ENCODE results near the gene PTPRH.

The PTPRH gene

GRCh38 chr19:55141696-55142095 lies 67.6 kb downstream of the PTPRH start:
- Histone ChIP-seq H3K9ac (ENCODE audit: low read length in 2 of 2) (no peak overlapping the region), H3K36me3 (ENCODE audit: control insufficient read depth in 2 of 2, insufficient read depth in 2 of 2, low read length in 2 of 2) (no peaks in the 10 kb centered on the region), H3K4me3 (ENCODE audit: low read length in 2 of 2) (no peak overlapping the region), H3K9me3 (ENCODE audit: control insufficient read depth in 2 of 2, low read length in 2 of 2) (no peaks in the 10 kb centered on the region), H3K4me1 (ENCODE audit: control insufficient read depth, insufficient read depth, low read length) (peaks cover 3% of the 10 kb centered on the region), H3K27me3 (ENCODE audit: control insufficient read depth in 1 of 2, insufficient read depth in 2 of 2, low read length in 2 of 2) (peaks cover 45 to 47% of the 10 kb centered on the region in 2 donors), H3K27ac (ENCODE audit: low read length) (no peak overlapping the region)

DNA sequence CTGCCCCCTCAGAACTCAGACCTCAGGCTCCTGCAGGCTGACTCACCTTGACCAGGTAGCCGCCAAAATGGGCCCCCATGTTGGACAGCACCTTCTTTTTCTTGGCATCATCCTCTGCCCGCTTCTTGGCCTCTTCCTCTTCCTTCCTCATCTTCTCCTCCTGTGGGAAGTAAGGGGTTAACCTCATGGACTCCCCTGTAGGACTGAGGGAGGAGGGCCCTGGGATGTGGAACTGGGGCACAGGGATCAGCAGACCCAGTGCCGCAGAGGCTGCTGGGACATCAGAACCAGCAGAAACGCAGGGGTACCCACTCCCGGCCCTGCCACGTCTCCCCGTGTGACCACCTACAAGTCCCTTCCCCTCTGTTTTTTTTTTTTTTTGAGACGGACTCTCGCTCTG lies 71.4 kb downstream of the PTPRH start:
- Histone ChIP-seq H3K4me1 (ENCODE audit: control insufficient read depth, insufficient read depth, low read length) (peaks cover 3% of the 10 kb centered on the region), H3K27me3 (ENCODE audit: control insufficient read depth in 1 of 2, insufficient read depth in 2 of 2, low read length in 2 of 2) (peaks cover 35 to 36% of the 10 kb centered on the region in 2 donors), H3K9ac (ENCODE audit: low read length in 2 of 2) (no peak overlapping the region)

DNA sequence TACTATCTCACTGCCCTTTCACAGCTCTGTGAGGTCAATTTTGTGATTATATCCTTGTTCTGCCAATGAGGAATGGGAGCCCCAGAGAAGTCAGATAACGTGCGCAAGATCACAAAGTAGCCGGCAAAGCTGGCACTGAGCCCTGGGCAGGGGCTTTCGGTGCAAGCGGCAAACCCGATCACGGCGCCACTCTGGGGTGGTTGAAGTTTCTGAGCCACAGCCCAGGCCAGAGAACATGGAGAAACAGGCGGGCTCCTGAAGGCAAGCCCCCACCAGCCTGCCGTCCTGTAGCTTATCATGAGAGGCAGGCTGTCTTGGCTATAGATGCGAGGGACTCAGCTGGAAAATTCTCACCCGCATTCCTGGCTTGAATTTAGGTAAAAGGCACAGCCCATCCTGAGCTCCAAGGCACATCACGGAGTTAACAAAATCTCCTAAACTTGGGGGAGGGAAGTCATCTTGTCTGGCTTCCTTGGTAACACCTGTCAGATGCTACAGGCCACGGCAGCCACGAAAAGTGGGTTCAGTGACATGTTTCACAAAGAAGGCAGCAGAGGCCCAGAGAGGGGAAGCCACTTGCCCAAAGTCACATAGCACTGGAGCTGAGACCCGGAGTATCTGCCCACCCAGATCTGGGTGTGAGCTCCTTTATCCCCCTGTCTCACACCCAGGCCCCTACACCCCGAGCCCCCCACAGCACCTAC lies 72.8 kb downstream of the PTPRH start:
- H3K27ac ChIP-seq (ENCODE audit: low read length) = no peak overlapping the region
- no peak overlapping the region for H3K9ac ChIP-seq (ENCODE audit: low read length in 2 of 2)
- H3K36me3 ChIP-seq (ENCODE audit: control insufficient read depth in 2 of 2, insufficient read depth in 2 of 2, low read length in 2 of 2) = no peaks in the 10 kb centered on the region
- peaks cover 28 to 34% of the 10 kb centered on the region in 2 donors for H3K27me3 ChIP-seq (ENCODE audit: control insufficient read depth in 1 of 2, insufficient read depth in 2 of 2, low read length in 2 of 2)
- H3K4me1 ChIP-seq (ENCODE audit: control insufficient read depth, insufficient read depth, low read length) = peaks cover 3% of the 10 kb centered on the region
- H3K4me3 ChIP-seq (ENCODE audit: low read length in 2 of 2) = no peak overlapping the region
- no peaks in the 10 kb centered on the region for H3K9me3 ChIP-seq (ENCODE audit: control insufficient read depth in 2 of 2, low read length in 2 of 2)

More for the DNA sequence above, 71.4 kb downstream of the PTPRH start:
- Histone ChIP-seq H3K9me3 (ENCODE audit: control insufficient read depth in 2 of 2, low read length in 2 of 2) (no peaks in the 10 kb centered on the region), H3K36me3 (ENCODE audit: control insufficient read depth in 2 of 2, insufficient read depth in 2 of 2, low read length in 2 of 2) (no peaks in the 10 kb centered on the region), H3K27ac (ENCODE audit: low read length) (no peak overlapping the region), H3K4me3 (ENCODE audit: low read length in 2 of 2) (no peak overlapping the region)

DNA sequence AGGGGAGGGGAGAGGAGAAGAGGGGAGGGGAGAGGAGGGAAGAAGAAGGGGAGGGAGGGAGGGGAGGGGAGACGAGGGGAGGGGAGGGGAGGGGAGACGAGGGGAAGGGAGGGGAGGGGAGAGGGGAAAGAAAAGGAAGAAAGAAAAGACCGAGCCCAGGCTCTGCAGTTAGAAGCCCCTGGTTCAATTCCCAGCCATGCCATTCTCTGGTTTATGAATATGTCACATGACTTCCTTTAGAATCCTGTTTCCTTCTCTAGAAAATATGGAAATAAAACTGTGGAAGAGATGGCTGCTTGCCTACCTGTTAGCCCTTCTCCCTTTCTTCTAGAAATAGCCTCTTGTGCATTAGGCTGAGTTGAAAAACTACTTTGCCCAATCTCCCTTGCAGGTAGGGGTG lies 74.6 kb downstream of the PTPRH start:
- Histone ChIP-seq H3K36me3 (ENCODE audit: control insufficient read depth in 2 of 2, insufficient read depth in 2 of 2, low read length in 2 of 2) (no peaks in the 10 kb centered on the region), H3K9me3 (ENCODE audit: control insufficient read depth in 2 of 2, low read length in 2 of 2) (no peaks in the 10 kb centered on the region)

GRCh38 chr19:55133639-55134444 lies 75.5 kb downstream of the PTPRH start:
- peaks cover 29 to 31% of the 10 kb centered on the region in 2 donors for H3K27me3 ChIP-seq (ENCODE audit: control insufficient read depth in 1 of 2, insufficient read depth in 2 of 2, low read length in 2 of 2)
- H3K4me1 ChIP-seq (ENCODE audit: control insufficient read depth, insufficient read depth, low read length) = no peaks in the 10 kb centered on the region
- no peak overlapping the region for H3K9ac ChIP-seq (ENCODE audit: low read length in 2 of 2)
- H3K36me3 ChIP-seq (ENCODE audit: control insufficient read depth in 2 of 2, insufficient read depth in 2 of 2, low read length in 2 of 2) = no peaks in the 10 kb centered on the region
- H3K27ac ChIP-seq (ENCODE audit: low read length) = no peak overlapping the region
- no peaks in the 10 kb centered on the region for H3K9me3 ChIP-seq (ENCODE audit: control insufficient read depth in 2 of 2, low read length in 2 of 2)
- H3K4me3 ChIP-seq (ENCODE audit: low read length in 2 of 2) = no peak overlapping the region

More for the DNA sequence above, 74.6 kb downstream of the PTPRH start:
- no peaks in the 10 kb centered on the region for H3K4me1 ChIP-seq (ENCODE audit: control insufficient read depth, insufficient read depth, low read length)
- H3K27ac ChIP-seq (ENCODE audit: low read length) = no peak overlapping the region
- H3K4me3 ChIP-seq (ENCODE audit: low read length in 2 of 2) = no peak overlapping the region
- H3K9ac ChIP-seq (ENCODE audit: low read length in 2 of 2) = no peak overlapping the region
- peaks cover 30 to 31% of the 10 kb centered on the region in 2 donors for H3K27me3 ChIP-seq (ENCODE audit: control insufficient read depth in 1 of 2, insufficient read depth in 2 of 2, low read length in 2 of 2)

DNA sequence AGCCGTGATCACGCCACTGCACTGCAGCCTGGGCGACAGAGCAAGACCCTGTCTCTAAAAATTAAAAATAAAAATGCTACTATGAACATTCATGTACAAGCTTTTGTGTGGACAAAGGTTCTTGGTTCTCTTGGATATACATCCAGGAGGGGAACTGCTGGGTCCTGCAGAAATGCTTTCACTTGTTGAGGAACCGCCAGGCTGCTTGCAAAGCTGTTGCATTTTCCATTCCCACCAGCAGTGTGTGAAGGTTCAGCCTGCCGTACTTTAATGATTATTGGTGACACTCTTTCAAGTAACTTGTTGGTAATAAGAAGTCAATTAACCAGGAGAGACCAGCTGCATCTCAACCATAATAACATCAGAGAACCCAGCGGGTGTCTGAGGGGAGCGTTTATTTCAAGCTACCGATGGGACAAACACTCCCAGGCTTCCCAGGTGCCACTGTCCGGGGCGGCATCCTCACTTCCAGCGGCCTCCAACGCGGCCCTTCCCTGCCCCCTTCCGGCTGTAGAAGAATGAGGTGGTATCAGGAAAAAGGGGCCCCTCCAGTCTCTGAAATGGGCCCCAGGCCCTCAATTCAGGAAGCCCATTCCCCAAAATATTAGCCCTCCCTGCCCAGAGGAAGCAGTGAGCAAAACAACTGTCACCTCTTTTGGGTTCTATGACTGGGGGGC lies 76.7 kb downstream of the PTPRH start:
- Histone ChIP-seq H3K36me3 (ENCODE audit: control insufficient read depth in 2 of 2, insufficient read depth in 2 of 2, low read length in 2 of 2) (no peaks in the 10 kb centered on the region), H3K9me3 (ENCODE audit: control insufficient read depth in 2 of 2, low read length in 2 of 2) (no peaks in the 10 kb centered on the region), H3K4me3 (ENCODE audit: low read length in 2 of 2) (no peak overlapping the region), H3K27me3 (ENCODE audit: control insufficient read depth in 1 of 2, insufficient read depth in 2 of 2, low read length in 2 of 2) (peaks cover 23 to 26% of the 10 kb centered on the region in 2 donors), H3K27ac (ENCODE audit: low read length) (no peak overlapping the region), H3K4me1 (ENCODE audit: control insufficient read depth, insufficient read depth, low read length) (no peaks in the 10 kb centered on the region), H3K9ac (ENCODE audit: low read length in 2 of 2) (no peak overlapping the region)

GRCh38 chr19:55131421-55131820 lies 77.9 kb downstream of the PTPRH start:
- Histone ChIP-seq H3K9ac (ENCODE audit: low read length in 2 of 2) (no peak overlapping the region), H3K4me1 (ENCODE audit: control insufficient read depth, insufficient read depth, low read length) (no peaks in the 10 kb centered on the region), H3K4me3 (ENCODE audit: low read length in 2 of 2) (no peak overlapping the region), H3K36me3 (ENCODE audit: control insufficient read depth in 2 of 2, insufficient read depth in 2 of 2, low read length in 2 of 2) (no peaks in the 10 kb centered on the region), H3K9me3 (ENCODE audit: control insufficient read depth in 2 of 2, low read length in 2 of 2) (no peaks in the 10 kb centered on the region), H3K27ac (ENCODE audit: low read length) (no peak overlapping the region), H3K27me3 (ENCODE audit: control insufficient read depth in 1 of 2, insufficient read depth in 2 of 2, low read length in 2 of 2) (peaks cover 18 to 21% of the 10 kb centered on the region in 2 donors)
